Measurements from ENCODE around the gene CA10. TPM values are rescaled to one million over a fixed set of nuclear protein-coding genes. Genes with fewer than 3 reads are reported as not detected.

CA10 gene
- polyA plus RNA-seq, 1 experiment: not detected

- H3K27me3 ChIP-seq (ENCODE audit: control insufficient read depth, insufficient read depth, low read length): no peaks in the 10 kb centered on the region
- CTCF ChIA-PET: no interaction called here
- H3K9me3 ChIP-seq (ENCODE audit: control insufficient read depth, insufficient read depth, low read length): peaks cover 9% of the 10 kb centered on the region
- no peak for TF ChIP-seq CTCF (IDR thresholded peaks at IDR 0.05; ENCODE audit: low read depth, low read length)
- DNase-seq (ENCODE audit: low read depth, low spot score): no peak
- H3K27ac ChIP-seq (ENCODE audit: low read depth, low read length): no peak overlapping the region
- no peak overlapping the region for H3K4me3 ChIP-seq (ENCODE audit: low read depth, low read length)
- POLR2A ChIA-PET: no interaction called here
Observed at GRCh38 chr17:51840688-51841087, 317.8 kb downstream of the CA10 start.

GRCh38 chr17:51833620-51834019 is 324.9 kb downstream of the CA10 start:
- H3K4me3 ChIP-seq (ENCODE audit: low read depth, low read length): no peak overlapping the region
- no peak for DNase-seq (ENCODE audit: low read depth, low spot score)
- H3K9me3 ChIP-seq (ENCODE audit: control insufficient read depth, insufficient read depth, low read length): peaks cover 16% of the 10 kb centered on the region
- no peak for TF ChIP-seq CTCF (IDR thresholded peaks at IDR 0.05; ENCODE audit: low read depth, low read length)
- H3K27me3 ChIP-seq (ENCODE audit: control insufficient read depth, insufficient read depth, low read length): no peaks in the 10 kb centered on the region
- H3K27ac ChIP-seq (ENCODE audit: low read depth, low read length): no peak overlapping the region
- ChIA-PET CTCF (no interaction called here), POLR2A (no interaction called here)

- Histone ChIP-seq H3K27me3 (ENCODE audit: control insufficient read depth, insufficient read depth, low read length) (no peaks in the 10 kb centered on the region), H3K4me3 (ENCODE audit: low read depth, low read length) (no peak overlapping the region), H3K9me3 (ENCODE audit: control insufficient read depth, insufficient read depth, low read length) (peaks cover 16% of the 10 kb centered on the region), H3K27ac (ENCODE audit: low read depth, low read length) (no peak overlapping the region)
- no peak for TF ChIP-seq CTCF (IDR thresholded peaks at IDR 0.05; ENCODE audit: low read depth, low read length)
- ChIA-PET POLR2A (no interaction called here), CTCF (no interaction called here)
- no peak for DNase-seq (ENCODE audit: low read depth, low spot score)
Observed at GRCh38 chr17:51833045-51833444, 325.5 kb downstream of the CA10 start.

- Histone ChIP-seq H3K9me3 (ENCODE audit: control insufficient read depth, insufficient read depth, low read length) (peaks cover 17% of the 10 kb centered on the region; the same call in 1 of the 2 replicates), H3K27me3 (ENCODE audit: control insufficient read depth, insufficient read depth, low read length) (no peaks in the 10 kb centered on the region), H3K4me3 (ENCODE audit: low read depth, low read length) (no peak overlapping the region), H3K27ac (ENCODE audit: low read depth, low read length) (no peak overlapping the region)
- DNase-seq (ENCODE audit: low read depth, low spot score): no peak
- CTCF ChIA-PET: no interaction called here
- POLR2A ChIA-PET: no interaction called here
- no peak for TF ChIP-seq CTCF (IDR thresholded peaks at IDR 0.05; ENCODE audit: low read depth, low read length)
Observed at GRCh38 chr17:51830886-51831285, 327.6 kb downstream of the CA10 start.

GRCh38 chr17:51830451-51830850 is 328.1 kb downstream of the CA10 start:
- no peak overlapping the region for H3K4me3 ChIP-seq (ENCODE audit: low read depth, low read length)
- DNase-seq (ENCODE audit: low read depth, low spot score): no peak
- no peaks in the 10 kb centered on the region for H3K27me3 ChIP-seq (ENCODE audit: control insufficient read depth, insufficient read depth, low read length)
- H3K27ac ChIP-seq (ENCODE audit: low read depth, low read length): no peak overlapping the region
- POLR2A ChIA-PET: no interaction called here
- H3K9me3 ChIP-seq (ENCODE audit: control insufficient read depth, insufficient read depth, low read length): peaks cover 17% of the 10 kb centered on the region; the same call in 1 of the 2 replicates
- CTCF ChIA-PET: no interaction called here
- TF ChIP-seq CTCF (IDR thresholded peaks at IDR 0.05; ENCODE audit: low read depth, low read length): no peak
